CD4-positive, alpha-beta T cell treated with Interleukin-1 beta for 1 hour (primary cell): ENCODE data around the gene ECPAS.

ENCODE experiments used
- DNase-seq, 2 donors: peaks; one replicate each; pipeline ENCODE4 v3.0.0-alpha.2; 2020 to 2022

Gene ECPAS

GRCh38 chr9:111330124-111330523 lies 154.1 kb downstream of the ECPAS start, which contains the start of gene OR2K2:
Gene OR2K2, minus strand, starts transcription at chr9:111330224. Its CDS starts 1,791 bp downstream, at chr9:111328433.
- no peak for DNase-seq

GRCh38 chr9:111320631-111321030 lies 163.6 kb downstream of the ECPAS start:
- no peak for DNase-seq

- no peak for DNase-seq
Measured at GRCh38 chr9:111316796-111317195, 167.4 kb downstream of the ECPAS start.
